ENCODE data around the gene ANKRD50.

DNA sequence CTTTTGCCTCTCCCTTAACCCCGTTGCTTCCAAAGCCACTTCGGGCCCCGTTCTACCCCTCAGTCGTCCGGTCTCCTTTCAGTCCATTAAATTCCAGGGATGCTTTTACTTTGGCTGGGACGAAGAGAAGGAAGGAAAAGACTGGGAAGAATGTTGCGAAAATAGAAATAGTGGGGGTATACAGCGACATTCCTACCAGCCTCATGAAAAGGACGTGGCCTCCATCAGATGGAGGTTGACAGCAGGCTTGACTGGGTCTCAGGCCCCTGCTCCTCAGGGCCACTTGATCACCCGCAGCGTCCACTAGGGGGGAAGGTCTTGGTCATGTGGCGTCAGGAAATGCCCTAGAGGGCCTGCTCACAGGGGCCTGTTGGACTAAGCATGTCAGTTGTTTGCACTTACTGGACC, 657 bp upstream of the ANKRD50 start:
- TF ChIP-seq ZNF101 (CRISPR knock-in tag; IDR thresholded peaks at IDR 0.05; ENCODE audit: borderline replicate concordance, low read depth) (no peak), ZNF17 (CRISPR knock-in tag; IDR thresholded peaks at IDR 0.05) (no peak), CBX5 (CRISPR knock-in tag; IDR thresholded peaks at IDR 0.05; ENCODE audit: borderline replicate concordance) (no peak), ELF1 (CRISPR knock-in tag; IDR thresholded peaks at IDR 0.05) (no peak), NCOA1 (CRISPR knock-in tag; IDR thresholded peaks at IDR 0.05) (no peak)
- TF ChIP-seq, protein P1, sequence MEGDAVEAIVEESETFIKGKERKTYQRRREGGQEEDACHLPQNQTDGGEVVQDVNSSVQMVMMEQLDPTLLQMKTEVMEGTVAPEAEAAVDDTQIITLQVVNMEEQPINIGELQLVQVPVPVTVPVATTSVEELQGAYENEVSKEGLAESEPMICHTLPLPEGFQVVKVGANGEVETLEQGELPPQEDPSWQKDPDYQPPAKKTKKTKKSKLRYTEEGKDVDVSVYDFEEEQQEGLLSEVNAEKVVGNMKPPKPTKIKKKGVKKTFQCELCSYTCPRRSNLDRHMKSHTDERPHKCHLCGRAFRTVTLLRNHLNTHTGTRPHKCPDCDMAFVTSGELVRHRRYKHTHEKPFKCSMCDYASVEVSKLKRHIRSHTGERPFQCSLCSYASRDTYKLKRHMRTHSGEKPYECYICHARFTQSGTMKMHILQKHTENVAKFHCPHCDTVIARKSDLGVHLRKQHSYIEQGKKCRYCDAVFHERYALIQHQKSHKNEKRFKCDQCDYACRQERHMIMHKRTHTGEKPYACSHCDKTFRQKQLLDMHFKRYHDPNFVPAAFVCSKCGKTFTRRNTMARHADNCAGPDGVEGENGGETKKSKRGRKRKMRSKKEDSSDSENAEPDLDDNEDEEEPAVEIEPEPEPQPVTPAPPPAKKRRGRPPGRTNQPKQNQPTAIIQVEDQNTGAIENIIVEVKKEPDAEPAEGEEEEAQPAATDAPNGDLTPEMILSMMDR (CRISPR knock-in tag; IDR thresholded peaks at IDR 0.05), result peak; percentile 74
- TF ChIP-seq, protein P2, sequence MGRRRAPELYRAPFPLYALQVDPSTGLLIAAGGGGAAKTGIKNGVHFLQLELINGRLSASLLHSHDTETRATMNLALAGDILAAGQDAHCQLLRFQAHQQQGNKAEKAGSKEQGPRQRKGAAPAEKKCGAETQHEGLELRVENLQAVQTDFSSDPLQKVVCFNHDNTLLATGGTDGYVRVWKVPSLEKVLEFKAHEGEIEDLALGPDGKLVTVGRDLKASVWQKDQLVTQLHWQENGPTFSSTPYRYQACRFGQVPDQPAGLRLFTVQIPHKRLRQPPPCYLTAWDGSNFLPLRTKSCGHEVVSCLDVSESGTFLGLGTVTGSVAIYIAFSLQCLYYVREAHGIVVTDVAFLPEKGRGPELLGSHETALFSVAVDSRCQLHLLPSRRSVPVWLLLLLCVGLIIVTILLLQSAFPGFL (CRISPR knock-in tag; IDR thresholded peaks at IDR 0.05), result no peak
